H9 (cell line): ENCODE data around the gene HEATR5A. TPM values are rescaled to one million over a fixed set of nuclear protein-coding genes. Genes with fewer than 3 reads are reported as not detected.

Source experiments
- DNase-seq: peaks from one replicate; pipeline ENCODE4 v3.0.0-alpha.2; 2017
- H2AFZ ChIP-seq: one replicate; pipeline ENCODE4 v1.6.1; 2013; ENCODE audit warnings: mild to moderate bottlenecking, low read length, control low read depth, moderate library complexity
- H2AK5ac ChIP-seq: 2 replicates; pipeline ENCODE4 v1.6.1; 2013; ENCODE audit warnings: low read length, control low read depth, mixed read lengths; ENCODE audit not compliant: insufficient read length
- H2BK120ac ChIP-seq: one replicate; pipeline ENCODE4 v1.6.1; 2013; ENCODE audit warnings: low read depth, mild to moderate bottlenecking, low read length, control low read depth, inconsistent platforms; ENCODE audit not compliant: poor library complexity, severe bottlenecking
- H2BK12ac ChIP-seq: 2 replicates; pipeline ENCODE4 v1.6.1; 2013; ENCODE audit warnings: low read length, control low read depth, mixed read lengths, low read depth; ENCODE audit not compliant: insufficient read length
- H2BK15ac ChIP-seq: 2 replicates; pipeline ENCODE4 v1.6.1; 2013; ENCODE audit warnings: low read depth, low read length, control low read depth
- H2BK20ac ChIP-seq: one replicate; pipeline ENCODE4 v1.6.1; 2013; ENCODE audit warnings: low read depth, mild to moderate bottlenecking, low read length, control low read depth, inconsistent platforms; ENCODE audit not compliant: poor library complexity, severe bottlenecking
- H2BK5ac ChIP-seq: 2 replicates; pipeline ENCODE4 v1.6.1; 2013; ENCODE audit warnings: low read length, control low read depth, mixed read lengths; ENCODE audit not compliant: insufficient read length
- H3K14ac ChIP-seq: 2 replicates; pipeline ENCODE4 v1.6.1; 2013; ENCODE audit warnings: low read length, control low read depth; ENCODE audit not compliant: insufficient read depth
- H3K18ac ChIP-seq: 2 replicates; pipeline ENCODE4 v1.6.1; 2013; ENCODE audit warnings: low read depth, mild to moderate bottlenecking, mixed read lengths, low read length, control low read depth; ENCODE audit not compliant: insufficient read length
- H3K23ac ChIP-seq: 2 replicates; pipeline ENCODE4 v1.6.1; 2013; ENCODE audit warnings: low read length, control low read depth, mixed read lengths, low read depth; ENCODE audit not compliant: insufficient read length
- H3K23me2 ChIP-seq: 2 replicates; pipeline ENCODE4 v1.6.1; 2013; ENCODE audit warnings: low read depth, mild to moderate bottlenecking, mixed read lengths, low read length, control low read depth; ENCODE audit not compliant: insufficient read length, poor library complexity, severe bottlenecking
- H3K27ac ChIP-seq: 2 replicates; pipeline ENCODE4 v1.5.1; 2013; ENCODE audit warnings: low read length, control low read depth, mixed read lengths, low read depth; ENCODE audit not compliant: insufficient read length
- H3K27me3 ChIP-seq: 2 replicates; pipeline ENCODE4 v1.6.1; 2013; ENCODE audit warnings: low read length, control low read depth, inconsistent platforms; ENCODE audit not compliant: insufficient read depth
- H3K4ac ChIP-seq: 2 replicates; pipeline ENCODE4 v1.6.1; 2013; ENCODE audit warnings: low read depth, mild to moderate bottlenecking, control low read depth, inconsistent platforms, low read length, moderate library complexity
- H3K4me1 ChIP-seq: 2 replicates; pipeline ENCODE4 v1.6.1; 2013; ENCODE audit warnings: low read length, control low read depth, inconsistent platforms; ENCODE audit not compliant: insufficient read depth
- H3K4me2 ChIP-seq: 2 replicates; pipeline ENCODE4 v1.6.1; 2013; ENCODE audit warnings: low read length, control low read depth, mixed read lengths; ENCODE audit not compliant: insufficient read length, insufficient read depth
- H3K56ac ChIP-seq: 2 replicates; pipeline ENCODE4 v1.6.1; 2013; ENCODE audit warnings: low read depth, mild to moderate bottlenecking, mixed read lengths, low read length, control low read depth; ENCODE audit not compliant: insufficient read length
- H3K79me1 ChIP-seq: 2 replicates; pipeline ENCODE4 v1.6.1; 2013; ENCODE audit warnings: low read depth, mild to moderate bottlenecking, moderate library complexity, low read length, control low read depth, inconsistent platforms; ENCODE audit not compliant: insufficient read depth, poor library complexity, severe bottlenecking
- H3K79me2 ChIP-seq: 2 replicates; pipeline ENCODE4 v1.6.1; 2013; ENCODE audit warnings: low read length, control low read depth, inconsistent platforms; ENCODE audit not compliant: insufficient read depth
- H3K9ac ChIP-seq: 2 replicates; pipeline ENCODE4 v1.6.1; 2013; ENCODE audit warnings: low read length, control low read depth, mixed read lengths; ENCODE audit not compliant: insufficient read length; ENCODE audit errors: extremely low read depth
- H3K9me3 ChIP-seq: one replicate; pipeline ENCODE4 v1.6.1; 2013; ENCODE audit warnings: low read depth, low read length, inconsistent platforms; ENCODE audit not compliant: control insufficient read depth
- H3T11ph ChIP-seq: one replicate; pipeline ENCODE4 v1.6.1; 2013; ENCODE audit warnings: mild to moderate bottlenecking, low read length, control low read depth, inconsistent platforms
- H4K20me1 ChIP-seq: one replicate; pipeline ENCODE4 v1.6.1; 2013; ENCODE audit not compliant: control insufficient read depth, insufficient read length, insufficient read depth
- H4K5ac ChIP-seq: 2 replicates; pipeline ENCODE4 v1.6.1; 2013; ENCODE audit warnings: low read depth, mild to moderate bottlenecking, mixed read lengths, low read length, control low read depth; ENCODE audit not compliant: insufficient read length
- H4K8ac ChIP-seq: replicated peaks from 2 replicates; pipeline ENCODE4 v1.6.1; 2013; ENCODE audit warnings: low read length, control low read depth, mixed read lengths, low read depth; ENCODE audit not compliant: insufficient read length
- H4K91ac ChIP-seq: 2 replicates; pipeline ENCODE4 v1.6.1; 2013; ENCODE audit warnings: low read depth, mild to moderate bottlenecking, moderate library complexity, mixed read lengths, low read length, control low read depth; ENCODE audit not compliant: insufficient read length
- H3K27ac Mint-ChIP-seq, 3 experiments: 2 replicates in 2 of 3; 3 replicates in 1 of 3; pipeline ENCODE4 v1.8.0; 2020 to 2021; ENCODE audit warnings: mixed read lengths in 3 of 3, mild to moderate bottlenecking in 1 of 3, moderate library complexity in 1 of 3
- H3K27me3 Mint-ChIP-seq: 2 replicates; pipeline ENCODE4 v1.8.0; 2021; ENCODE audit warnings: low read depth, mild to moderate bottlenecking, moderate library complexity, mixed read lengths
- H3K36me3 Mint-ChIP-seq, 3 experiments: 2 replicates in 2 of 3; 3 replicates in 1 of 3; pipeline ENCODE4 v1.8.0; 2020 to 2021; ENCODE audit warnings: low read depth in 3 of 3, mixed read lengths in 3 of 3; ENCODE audit not compliant: insufficient read depth in 1 of 3
- H3K4me1 Mint-ChIP-seq, 2 experiments: 2 replicates each; pipeline ENCODE4 v1.8.0; 2020; ENCODE audit warnings: mixed read lengths in 2 of 2
- H3K4me3 Mint-ChIP-seq, 2 experiments: 2 replicates in 1 of 2; 3 replicates in 1 of 2; pipeline ENCODE4 v1.8.0; 2020 to 2021; ENCODE audit warnings: mild to moderate bottlenecking in 2 of 2, mixed read lengths in 2 of 2, moderate library complexity in 1 of 2
- H3K9me3 Mint-ChIP-seq, 2 experiments: 2 replicates in 1 of 2; 3 replicates in 1 of 2; pipeline ENCODE4 v1.8.0; 2020; ENCODE audit warnings: mild to moderate bottlenecking in 2 of 2, mixed read lengths in 2 of 2, moderate library complexity in 1 of 2
- WGBS: extraction: QIAGEN DNeasy Blood & Tissue Kit; methylation state at CpG from one replicate; pipeline ENCODE4 v1.1.7; 2013; ENCODE audit warnings: missing lambda C conversion rate, low lambda C conversion rate, mixed read lengths; ENCODE audit not compliant: insufficient read length; ENCODE audit errors: extremely low coverage; 5-methylcytosine and 5-hydroxymethylcytosine counted together
- total RNA-seq: library from RNA; stranded (reverse); gene quantifications from 2 replicates; pipeline ENCODE4 v1.2.1, GENCODE V29; 2021
- TF ChIP-seq, protein P1 (sequence below): fragments of 200-600 bp; sonication (generic); conservative IDR thresholded peaks from 3 replicates; pipeline ENCODE4 v1.8.0; 2021; ENCODE audit warnings: antibody characterized with exemption, mild to moderate bottlenecking

Gene HEATR5A
- total RNA-seq, 1 experiment from 2014 or later = 21.2 TPM

DNA sequence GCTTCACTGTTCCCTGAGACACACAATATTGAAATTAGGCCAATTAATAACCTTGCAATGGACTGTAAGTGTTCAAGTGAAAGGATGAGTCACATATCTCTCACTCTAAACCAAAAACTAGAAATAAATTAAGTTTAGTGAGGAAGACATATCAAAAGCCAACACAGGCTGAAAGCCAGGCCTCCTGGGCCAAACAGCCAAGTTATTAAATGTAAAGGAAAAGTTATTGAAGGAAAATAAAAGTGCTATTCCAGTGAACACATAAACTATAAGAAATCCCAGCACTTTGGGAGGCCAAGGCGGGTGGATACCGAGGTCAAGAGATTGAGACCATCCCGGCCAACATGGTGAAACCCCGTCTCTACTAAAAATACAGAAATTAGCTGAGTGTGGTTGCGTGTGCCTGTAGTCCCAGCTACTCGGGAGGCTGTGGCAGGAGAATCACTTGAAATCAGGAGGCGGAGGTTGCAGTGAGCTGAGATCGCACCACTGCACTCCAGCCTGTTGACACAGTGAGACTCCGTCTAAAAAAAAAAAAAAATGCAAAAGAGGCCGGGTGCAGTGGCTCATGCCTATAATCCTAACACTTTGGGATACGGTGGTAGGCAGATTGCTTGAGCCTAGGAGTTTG lies 10.4 kb upstream of the HEATR5A start:
- no peak overlapping the region for H3K4ac ChIP-seq
- TF ChIP-seq, protein P1, sequence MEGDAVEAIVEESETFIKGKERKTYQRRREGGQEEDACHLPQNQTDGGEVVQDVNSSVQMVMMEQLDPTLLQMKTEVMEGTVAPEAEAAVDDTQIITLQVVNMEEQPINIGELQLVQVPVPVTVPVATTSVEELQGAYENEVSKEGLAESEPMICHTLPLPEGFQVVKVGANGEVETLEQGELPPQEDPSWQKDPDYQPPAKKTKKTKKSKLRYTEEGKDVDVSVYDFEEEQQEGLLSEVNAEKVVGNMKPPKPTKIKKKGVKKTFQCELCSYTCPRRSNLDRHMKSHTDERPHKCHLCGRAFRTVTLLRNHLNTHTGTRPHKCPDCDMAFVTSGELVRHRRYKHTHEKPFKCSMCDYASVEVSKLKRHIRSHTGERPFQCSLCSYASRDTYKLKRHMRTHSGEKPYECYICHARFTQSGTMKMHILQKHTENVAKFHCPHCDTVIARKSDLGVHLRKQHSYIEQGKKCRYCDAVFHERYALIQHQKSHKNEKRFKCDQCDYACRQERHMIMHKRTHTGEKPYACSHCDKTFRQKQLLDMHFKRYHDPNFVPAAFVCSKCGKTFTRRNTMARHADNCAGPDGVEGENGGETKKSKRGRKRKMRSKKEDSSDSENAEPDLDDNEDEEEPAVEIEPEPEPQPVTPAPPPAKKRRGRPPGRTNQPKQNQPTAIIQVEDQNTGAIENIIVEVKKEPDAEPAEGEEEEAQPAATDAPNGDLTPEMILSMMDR = no peak
- H3K23ac ChIP-seq = no peak overlapping the region
- H2BK12ac ChIP-seq = no peak overlapping the region
- no peak overlapping the region for H3T11ph ChIP-seq
- H2BK120ac ChIP-seq = no peak overlapping the region
- no peak overlapping the region for H3K56ac ChIP-seq
- Mint-ChIP-seq H3K36me3 (peaks cover 2 to 12% (median 4%) of the 10 kb centered on the region in 3 experiments; a peak in 5 of 7 replicates), H3K27ac (no peak overlapping the region), H3K27me3 (no peaks in the 10 kb centered on the region), H3K4me3 (no peak overlapping the region), H3K9me3 (peaks cover 8 to 13% of the 10 kb centered on the region in 2 experiments; a peak in 4 of 5 replicates), H3K4me1 (peaks cover 13 to 14% of the 10 kb centered on the region in 2 experiments)
- no peak overlapping the region for H4K91ac ChIP-seq
- no peak overlapping the region for H2BK5ac ChIP-seq
- no peak overlapping the region for H4K5ac ChIP-seq
- no peak overlapping the region for H3K4me2 ChIP-seq
- no peaks in the 10 kb centered on the region for H3K9me3 ChIP-seq
- no peaks in the 10 kb centered on the region for H3K27me3 ChIP-seq
- H2AFZ ChIP-seq = no peak overlapping the region
- no CpG with 5 or more reads among the region's 11 CpGs for WGBS
- no peaks in the 10 kb centered on the region for H4K20me1 ChIP-seq
- H2BK20ac ChIP-seq = no peak overlapping the region
- no peak overlapping the region for H2AK5ac ChIP-seq
- no peaks in the 10 kb centered on the region for H3K23me2 ChIP-seq
- H3K9ac ChIP-seq = no peak overlapping the region
- no peak overlapping the region for H3K27ac ChIP-seq
- no peaks in the 10 kb centered on the region for H3K79me1 ChIP-seq
- H2BK15ac ChIP-seq = no peak overlapping the region
- H3K18ac ChIP-seq = no peak overlapping the region
- no peaks in the 10 kb centered on the region for H3K79me2 ChIP-seq
- no peak for DNase-seq
- no peak overlapping the region for H3K14ac ChIP-seq
- no peak overlapping the region for H4K8ac ChIP-seq
- H3K4me1 ChIP-seq = no peaks in the 10 kb centered on the region
